Large intestine (tissue), 3 donors: ENCODE results near the gene HOMER3. TPM values are rescaled to one million over a fixed set of nuclear protein-coding genes. Genes with fewer than 3 reads are reported as not detected.

Source experiments
- DNase-seq, 2 donors: peaks; one replicate each; pipeline versions ENCODE4 v3.0.0 to v3.0.0-alpha.2; 2013
- H3K27ac ChIP-seq: one replicate; pipeline ENCODE4 v1.5.1; 2013; ENCODE audit warnings: low read length
- H3K27me3 ChIP-seq: 2 replicates; pipeline ENCODE4 v1.6.1; 2013; ENCODE audit warnings: low read length; ENCODE audit not compliant: control insufficient read depth, insufficient read depth
- H3K36me3 ChIP-seq: 2 replicates; pipeline ENCODE4 v1.6.1; 2013; ENCODE audit warnings: low read length; ENCODE audit not compliant: control insufficient read depth, insufficient read depth
- H3K4me1 ChIP-seq: one replicate; pipeline ENCODE4 v1.6.1; 2013; ENCODE audit warnings: low read length; ENCODE audit not compliant: control insufficient read depth, insufficient read depth
- H3K4me3 ChIP-seq: one replicate; pipeline ENCODE4 v1.5.1; 2013; ENCODE audit warnings: low read length
- H3K9me3 ChIP-seq: one replicate; pipeline ENCODE4 v1.6.1; 2013; ENCODE audit warnings: mild to moderate bottlenecking, low read depth, low read length, moderate library complexity; ENCODE audit not compliant: control insufficient read depth
- WGBS: methylation state at CpG from one replicate; pipeline ENCODE4 v1.1.5; 2013; ENCODE audit warnings: low lambda C conversion rate; ENCODE audit not compliant: insufficient coverage; 5-methylcytosine and 5-hydroxymethylcytosine counted together
- polyA plus RNA-seq: library from polyadenylated mRNA; unstranded; fragments of 120-200 nt; gene quantifications from one replicate; pipeline ENCODE4 v1.2.1, GENCODE V29; 2013

The HOMER3 gene
- polyA plus RNA-seq, 1 donor = 13.9 TPM

GRCh38 chr19:18912933-18913332 lies 28.1 kb downstream of the HOMER3 start:
- H3K4me1 ChIP-seq = peaks cover 3% of the 10 kb centered on the region
- no peaks in the 10 kb centered on the region for H3K9me3 ChIP-seq
- H3K36me3 ChIP-seq = peaks cover 55% of the 10 kb centered on the region
- WGBS = no CpG with 5 or more reads among the region's 14 CpGs
- no peak overlapping the region for H3K27ac ChIP-seq
- no peaks in the 10 kb centered on the region for H3K27me3 ChIP-seq
- DNase-seq = no peak
- no peak overlapping the region for H3K4me3 ChIP-seq

GRCh38 chr19:18910801-18911436 lies 30.1 kb downstream of the HOMER3 start:
- no peak overlapping the region for H3K27ac ChIP-seq
- no peak for DNase-seq
- H3K4me1 ChIP-seq = no peaks in the 10 kb centered on the region
- peaks cover 72% of the 10 kb centered on the region for H3K36me3 ChIP-seq
- H3K4me3 ChIP-seq = no peak overlapping the region
- no peaks in the 10 kb centered on the region for H3K27me3 ChIP-seq
- no CpG with 5 or more reads among the region's 19 CpGs for WGBS
- H3K9me3 ChIP-seq = peaks cover 2% of the 10 kb centered on the region

GRCh38 chr19:18910010-18910409 lies 31.0 kb downstream of the HOMER3 start:
- Histone ChIP-seq H3K4me1 (no peaks in the 10 kb centered on the region), H3K27me3 (no peaks in the 10 kb centered on the region), H3K27ac (no peak overlapping the region), H3K4me3 (no peak overlapping the region), H3K36me3 (peaks cover 74% of the 10 kb centered on the region), H3K9me3 (peaks cover 2% of the 10 kb centered on the region)
- no peak for DNase-seq
- no CpG with 5 or more reads among the region's 10 CpGs for WGBS

- no peak for DNase-seq
- Histone ChIP-seq H3K4me3 (no peak overlapping the region), H3K4me1 (no peaks in the 10 kb centered on the region), H3K27ac (no peak overlapping the region), H3K9me3 (peaks cover 2% of the 10 kb centered on the region), H3K36me3 (peaks cover 79% of the 10 kb centered on the region), H3K27me3 (no peaks in the 10 kb centered on the region)
- no CpG with 5 or more reads among the region's 17 CpGs for WGBS
These were observed 31.9 kb downstream of the HOMER3 start for GRCh38 chr19:18908917-18909619.

GRCh38 chr19:18906605-18907519 lies 34.2 kb downstream of the HOMER3 start:
- Histone ChIP-seq H3K27ac (no peak overlapping the region), H3K4me1 (no peaks in the 10 kb centered on the region), H3K27me3 (no peaks in the 10 kb centered on the region), H3K36me3 (peaks cover 69% of the 10 kb centered on the region), H3K4me3 (no peak overlapping the region), H3K9me3 (peaks cover 2% of the 10 kb centered on the region)
- no CpG with 5 or more reads among the region's 36 CpGs for WGBS
- no peak for DNase-seq

- H3K36me3 ChIP-seq = peaks cover 70% of the 10 kb centered on the region
- H3K27me3 ChIP-seq = no peaks in the 10 kb centered on the region
- no peak overlapping the region for H3K27ac ChIP-seq
- no peak overlapping the region for H3K4me3 ChIP-seq
- peaks cover 6% of the 10 kb centered on the region for H3K9me3 ChIP-seq
- H3K4me1 ChIP-seq = no peaks in the 10 kb centered on the region
- WGBS = no CpG with 5 or more reads among the region's 26 CpGs
- no peak for DNase-seq
These were observed 35.3 kb downstream of the HOMER3 start for GRCh38 chr19:18905513-18906236.

GRCh38 chr19:18905058-18905456 lies 36.0 kb downstream of the HOMER3 start:
- Histone ChIP-seq H3K4me1 (no peaks in the 10 kb centered on the region), H3K9me3 (peaks cover 6% of the 10 kb centered on the region), H3K4me3 (no peak overlapping the region), H3K36me3 (peaks cover 68% of the 10 kb centered on the region), H3K27ac (no peak overlapping the region), H3K27me3 (no peaks in the 10 kb centered on the region)
- no CpG with 5 or more reads among the region's 8 CpGs for WGBS
- no peak for DNase-seq

- WGBS = no CpG with 5 or more reads among the region's 25 CpGs
- Histone ChIP-seq H3K4me1 (no peaks in the 10 kb centered on the region), H3K9me3 (peaks cover 6% of the 10 kb centered on the region), H3K4me3 (no peak overlapping the region), H3K36me3 (peaks cover 69% of the 10 kb centered on the region), H3K27ac (no peak overlapping the region), H3K27me3 (no peaks in the 10 kb centered on the region)
- no peak for DNase-seq
These were observed 36.5 kb downstream of the HOMER3 start for GRCh38 chr19:18904334-18905057.

- H3K4me3 ChIP-seq = no peak overlapping the region
- no CpG with 5 or more reads among the region's 29 CpGs for WGBS
- H3K9me3 ChIP-seq = peaks cover 6% of the 10 kb centered on the region
- H3K27ac ChIP-seq = no peak overlapping the region
- H3K27me3 ChIP-seq = no peaks in the 10 kb centered on the region
- H3K36me3 ChIP-seq = peaks cover 62% of the 10 kb centered on the region
- DNase-seq = no peak
- H3K4me1 ChIP-seq = peaks cover 6% of the 10 kb centered on the region
These were observed 37.6 kb downstream of the HOMER3 start for GRCh38 chr19:18903156-18904037.
